Stimulated activated CD8-positive, alpha-beta memory T cell treated with anti-CD3 and anti-CD28 coated beads, Interleukin-12 subunit alpha, Interleukin-12 subunit beta, amount 100 ng/mL, for 4 hours (primary cell): ENCODE results near the gene MKRN3.
"Not testable (repeated sequence)": the region's sequence is repeated elsewhere in the genome, so short reads cannot be mapped to it uniquely, and the experiment has no call there.

Experiments
- DNase-seq: peaks from one replicate; pipeline ENCODE4 v3.0.0-alpha.2; 2020; ENCODE audit warnings: low read depth

Gene MKRN3

DNA sequence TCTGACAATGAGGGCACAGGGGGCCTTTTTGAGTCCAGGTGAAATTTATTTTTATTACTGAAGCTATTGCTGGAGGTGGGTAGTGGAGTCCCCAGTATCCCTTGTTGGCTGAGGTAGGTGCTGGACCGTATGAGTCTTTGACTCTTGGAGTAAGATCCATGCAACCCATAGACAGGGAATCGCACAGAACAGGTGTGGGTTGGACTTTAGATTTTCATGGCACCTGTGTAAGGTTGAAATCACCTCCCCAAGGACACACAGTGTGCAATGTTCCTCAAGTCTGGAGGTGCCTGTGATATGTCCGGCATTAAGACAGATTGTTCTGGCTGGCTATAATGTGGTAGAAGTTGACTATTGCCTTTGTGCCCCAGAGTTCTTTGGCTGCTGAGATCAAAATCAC, 23.5 kb downstream of the MKRN3 start:
- no peak for DNase-seq

DNA sequence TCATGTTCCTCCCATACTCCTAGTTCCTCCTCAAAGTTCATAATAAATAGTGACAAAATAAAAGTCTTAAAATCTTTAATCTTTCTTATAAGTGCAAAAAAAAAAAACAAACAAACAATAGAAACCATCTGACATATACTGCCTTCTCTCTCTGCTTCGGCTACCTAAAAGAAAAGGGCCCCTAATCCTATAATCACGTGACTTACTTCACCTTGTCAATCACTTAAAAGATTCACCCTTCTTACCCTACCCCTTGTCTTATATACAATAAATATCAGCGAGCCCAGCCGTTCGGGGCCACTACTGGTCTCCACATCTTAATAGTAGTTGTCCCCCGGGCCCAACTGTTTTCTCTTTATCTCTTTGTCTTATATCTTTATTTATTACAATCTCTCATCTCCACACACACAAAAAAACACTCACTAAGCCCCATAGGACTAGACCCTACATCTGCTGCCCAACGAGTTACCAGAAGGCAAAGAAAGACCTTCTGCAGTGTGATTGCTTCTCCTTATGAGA, 28.8 kb downstream of the MKRN3 start:
- no peak for DNase-seq

DNA sequence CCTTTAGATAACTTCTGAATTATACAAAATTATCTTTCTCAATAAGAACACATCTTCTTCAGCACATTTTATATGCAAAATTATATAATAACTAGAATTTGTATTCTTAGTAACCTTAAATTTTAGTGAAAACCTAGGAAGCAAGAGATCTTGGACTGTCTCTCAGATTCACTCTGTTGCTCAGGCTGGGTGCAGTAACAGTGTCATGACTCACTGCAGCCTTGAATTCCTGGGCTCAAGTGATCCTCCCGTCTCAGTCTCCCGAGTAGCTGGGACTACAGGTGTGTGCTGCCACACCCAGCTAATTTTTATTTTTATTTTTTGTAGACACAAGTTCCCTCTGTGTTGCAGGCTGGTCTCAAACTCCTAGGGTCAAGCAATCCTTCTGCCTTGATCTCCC, 29.9 kb downstream of the MKRN3 start:
- DNase-seq, result no peak

DNA sequence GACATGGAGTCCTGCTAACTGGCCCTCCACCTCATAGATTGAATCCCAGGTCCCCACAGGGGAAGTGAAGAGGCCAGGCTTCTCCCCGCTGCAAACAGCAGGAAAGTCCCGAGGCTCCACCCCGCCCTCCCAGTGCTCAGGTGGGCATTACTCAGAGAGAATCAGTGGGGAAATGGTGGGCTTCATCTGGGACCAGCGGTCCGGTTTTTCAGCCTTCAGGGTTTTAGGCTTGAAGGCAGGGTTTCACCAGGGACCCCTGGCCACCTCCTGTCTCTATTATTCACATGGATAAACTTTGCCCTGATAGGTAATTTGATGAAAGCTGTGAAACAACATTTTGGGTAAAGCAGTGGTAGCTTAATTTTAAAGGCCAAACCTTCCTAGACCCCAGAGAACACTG, 31.3 kb downstream of the MKRN3 start:
- DNase-seq, result no peak

DNA sequence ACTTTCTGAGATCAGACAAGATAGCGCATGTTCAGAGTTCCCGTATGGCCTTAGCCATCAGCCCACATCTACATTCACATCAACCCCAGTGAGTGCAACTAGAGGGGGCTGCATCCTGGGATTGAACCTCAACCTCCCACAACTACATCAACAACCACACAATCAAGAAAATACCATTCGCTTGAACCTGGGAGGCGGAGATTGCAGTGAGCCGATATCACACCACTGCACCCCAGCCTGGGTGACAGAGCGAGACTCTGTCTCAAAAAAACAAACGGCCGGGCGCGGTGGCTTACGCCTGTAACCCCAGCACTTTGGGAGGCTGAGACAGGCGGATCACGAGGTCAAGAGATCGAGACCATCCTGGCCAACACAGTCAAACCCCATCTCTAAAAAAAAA, 31.8 kb downstream of the MKRN3 start:
- DNase-seq, result not testable (repeated sequence)

DNA sequence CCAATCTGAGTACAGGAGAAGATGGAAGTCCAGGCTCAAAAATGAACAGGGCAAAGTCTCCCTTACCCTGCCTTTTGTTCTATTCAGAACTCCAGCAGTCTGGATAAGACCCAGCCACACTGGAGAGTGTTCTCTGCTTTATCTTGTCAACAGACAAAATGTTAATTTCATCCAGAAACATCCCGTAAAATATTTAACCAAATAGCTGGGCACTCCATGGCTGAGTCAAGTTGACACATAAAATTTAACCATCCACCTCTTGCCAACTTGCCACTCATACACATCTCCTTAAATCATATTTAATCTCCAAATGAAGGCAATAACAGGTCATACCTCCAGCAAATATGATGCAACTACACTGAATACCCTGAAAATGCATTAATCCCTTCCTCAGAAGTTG, 33.6 kb downstream of the MKRN3 start:
- no peak for DNase-seq

DNA sequence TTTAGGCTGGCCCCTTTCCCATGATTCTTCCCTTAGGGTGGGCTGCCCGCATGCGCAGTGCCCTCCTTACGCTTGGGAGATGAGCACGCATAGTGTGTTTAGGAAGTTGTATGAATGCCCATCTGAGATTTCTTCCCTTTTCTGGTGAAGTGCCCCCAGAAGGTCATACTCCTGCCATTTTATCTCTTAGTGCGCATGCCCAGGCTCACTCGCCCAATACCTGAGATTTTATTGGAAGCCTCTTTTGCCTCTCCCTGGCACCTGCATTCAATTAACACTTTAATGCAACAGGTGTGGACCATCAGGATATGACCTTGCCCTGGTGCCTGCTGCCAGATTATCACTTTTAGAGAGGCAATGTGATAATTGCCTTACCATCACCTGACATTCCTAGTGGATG, 36.6 kb downstream of the MKRN3 start:
- DNase-seq, result no peak

DNA sequence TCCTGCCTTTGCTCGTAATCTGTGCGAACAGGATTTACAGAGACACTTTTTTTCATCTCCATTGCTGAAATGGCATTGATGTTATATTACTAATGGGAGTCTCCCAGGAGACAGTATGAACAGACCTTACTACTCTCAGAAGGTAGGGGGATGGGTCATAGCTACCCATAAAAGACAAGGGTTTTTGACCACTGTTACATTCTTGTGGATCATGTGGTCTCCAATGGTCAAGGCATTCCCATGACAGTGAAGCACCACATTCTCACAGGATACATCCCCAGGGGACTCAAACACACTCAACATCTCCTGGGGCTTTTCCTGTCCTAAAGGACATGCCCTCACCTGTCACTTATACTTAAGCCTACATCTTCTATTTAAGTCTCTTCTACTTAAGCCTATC, 40.8 kb downstream of the MKRN3 start:
- no peak for DNase-seq

DNA sequence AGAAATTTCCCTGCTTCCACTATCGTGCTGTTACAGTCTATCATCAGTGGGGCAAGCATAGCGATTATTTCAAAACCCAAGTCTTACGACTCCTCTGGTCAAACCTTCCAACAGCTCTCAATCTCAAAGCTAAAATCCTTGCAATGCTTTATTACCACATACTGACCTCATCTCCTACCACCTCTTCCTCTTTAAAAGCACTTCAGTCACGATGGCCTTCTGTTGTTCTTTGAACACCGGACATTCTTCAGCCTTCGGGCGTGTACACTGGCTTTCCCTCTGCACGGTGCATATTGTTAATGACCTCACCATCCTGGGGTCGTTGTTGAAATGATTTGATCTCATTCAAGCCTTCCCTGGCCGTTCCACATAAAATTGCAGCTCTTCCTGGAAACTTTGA, 51.1 kb downstream of the MKRN3 start:
- DNase-seq, result no peak
